Measurements from ENCODE around the gene MAP2K3. TPM values are rescaled to one million over a fixed set of nuclear protein-coding genes. Genes with fewer than 3 reads are reported as not detected.

MAP2K3 gene
- total RNA-seq, 1 donor from 2014 or later, result 36.2 TPM

DNA sequence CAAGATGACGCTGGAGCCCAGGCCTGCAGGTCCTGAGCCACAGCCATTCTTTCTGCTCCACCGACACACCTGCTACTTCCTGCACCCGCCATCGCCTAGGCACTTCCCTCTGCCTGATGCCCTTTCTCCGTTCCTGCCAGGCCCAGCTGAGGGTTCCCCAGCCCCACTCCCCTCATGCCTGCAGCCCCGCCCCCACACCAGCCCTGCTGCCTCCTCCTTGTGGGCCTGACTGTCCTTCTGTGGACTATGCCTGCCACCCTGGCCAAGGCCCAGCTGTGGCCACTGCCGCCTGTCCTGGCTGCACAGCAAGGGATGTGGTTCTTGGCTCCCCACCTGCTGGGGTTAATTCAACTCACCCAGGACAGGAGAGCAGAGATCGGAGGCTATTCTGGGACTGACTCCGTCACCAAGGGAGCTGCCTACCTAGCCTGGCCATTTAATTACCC lies 38.8 kb upstream of the MAP2K3 start:
- Mint-ChIP-seq H3K36me3 (ENCODE audit: unreplicated experiment) (no peaks in the 10 kb centered on the region), H3K4me3 (ENCODE audit: unreplicated experiment) (no peak overlapping the region), H3K9me3 (ENCODE audit: unreplicated experiment) (no peaks in the 10 kb centered on the region), H3K4me1 (ENCODE audit: unreplicated experiment) (peaks cover 16% of the 10 kb centered on the region), H3K27ac (ENCODE audit: unreplicated experiment) (no peak overlapping the region), H3K27me3 (ENCODE audit: unreplicated experiment) (no peaks in the 10 kb centered on the region)
- TF ChIP-seq, protein P1, sequence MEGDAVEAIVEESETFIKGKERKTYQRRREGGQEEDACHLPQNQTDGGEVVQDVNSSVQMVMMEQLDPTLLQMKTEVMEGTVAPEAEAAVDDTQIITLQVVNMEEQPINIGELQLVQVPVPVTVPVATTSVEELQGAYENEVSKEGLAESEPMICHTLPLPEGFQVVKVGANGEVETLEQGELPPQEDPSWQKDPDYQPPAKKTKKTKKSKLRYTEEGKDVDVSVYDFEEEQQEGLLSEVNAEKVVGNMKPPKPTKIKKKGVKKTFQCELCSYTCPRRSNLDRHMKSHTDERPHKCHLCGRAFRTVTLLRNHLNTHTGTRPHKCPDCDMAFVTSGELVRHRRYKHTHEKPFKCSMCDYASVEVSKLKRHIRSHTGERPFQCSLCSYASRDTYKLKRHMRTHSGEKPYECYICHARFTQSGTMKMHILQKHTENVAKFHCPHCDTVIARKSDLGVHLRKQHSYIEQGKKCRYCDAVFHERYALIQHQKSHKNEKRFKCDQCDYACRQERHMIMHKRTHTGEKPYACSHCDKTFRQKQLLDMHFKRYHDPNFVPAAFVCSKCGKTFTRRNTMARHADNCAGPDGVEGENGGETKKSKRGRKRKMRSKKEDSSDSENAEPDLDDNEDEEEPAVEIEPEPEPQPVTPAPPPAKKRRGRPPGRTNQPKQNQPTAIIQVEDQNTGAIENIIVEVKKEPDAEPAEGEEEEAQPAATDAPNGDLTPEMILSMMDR (IDR thresholded peaks at IDR 0.05), result no peak
- DNase-seq (ENCODE audit: extremely low spot score, unreplicated experiment), result no peak

- no peak for DNase-seq (ENCODE audit: extremely low spot score, unreplicated experiment)
- Mint-ChIP-seq H3K27ac (ENCODE audit: unreplicated experiment) (no peak overlapping the region), H3K9me3 (ENCODE audit: unreplicated experiment) (no peaks in the 10 kb centered on the region), H3K4me3 (ENCODE audit: unreplicated experiment) (no peak overlapping the region), H3K36me3 (ENCODE audit: unreplicated experiment) (no peaks in the 10 kb centered on the region), H3K4me1 (ENCODE audit: unreplicated experiment) (peaks cover 23% of the 10 kb centered on the region), H3K27me3 (ENCODE audit: unreplicated experiment) (no peaks in the 10 kb centered on the region)
- TF ChIP-seq, protein P1 (IDR thresholded peaks at IDR 0.05), result no peak
Measured at GRCh38 chr17:21246698-21247097, 37.8 kb upstream of the MAP2K3 start.

DNA sequence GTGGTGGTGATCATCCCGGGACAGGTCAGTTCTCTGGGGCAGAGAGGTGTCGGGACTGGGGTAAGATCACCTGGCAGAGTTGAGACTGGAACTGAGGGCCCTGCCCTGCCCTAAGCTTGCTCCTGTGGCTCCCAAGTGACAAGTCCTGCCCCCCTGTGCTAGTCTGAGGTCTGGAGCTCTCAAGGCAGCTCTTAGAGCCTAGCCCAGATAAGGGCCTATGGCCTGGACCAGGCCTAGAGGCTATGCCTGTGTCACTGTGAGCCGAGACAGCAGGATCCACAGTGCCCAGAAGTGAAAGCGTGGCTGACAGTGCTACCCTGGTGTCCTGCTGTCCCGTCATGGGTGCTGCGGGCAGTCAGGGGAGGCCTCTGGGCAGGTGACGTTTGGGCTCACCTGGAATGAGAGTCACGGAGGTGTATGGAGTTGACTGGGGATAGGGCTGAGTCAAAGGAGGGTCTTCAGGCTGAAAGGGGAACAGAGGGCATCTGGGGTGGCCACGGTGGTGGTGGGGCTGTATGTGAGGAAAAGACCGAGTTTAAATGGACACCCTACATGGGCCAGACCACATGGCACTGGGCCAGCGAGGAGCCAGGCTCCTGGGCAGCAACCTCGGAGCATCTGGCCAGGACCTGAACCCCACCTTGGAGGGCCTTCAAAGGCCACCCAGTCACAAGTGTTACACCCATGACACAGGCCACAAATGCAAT lies 36.8 kb upstream of the MAP2K3 start:
- Mint-ChIP-seq H3K4me1 (ENCODE audit: unreplicated experiment) (peaks cover 26% of the 10 kb centered on the region), H3K9me3 (ENCODE audit: unreplicated experiment) (no peaks in the 10 kb centered on the region), H3K27ac (ENCODE audit: unreplicated experiment) (no peak overlapping the region), H3K36me3 (ENCODE audit: unreplicated experiment) (no peaks in the 10 kb centered on the region), H3K27me3 (ENCODE audit: unreplicated experiment) (no peaks in the 10 kb centered on the region), H3K4me3 (ENCODE audit: unreplicated experiment) (no peak overlapping the region)
- no peak for DNase-seq (ENCODE audit: extremely low spot score, unreplicated experiment)
- TF ChIP-seq, protein P1 (IDR thresholded peaks at IDR 0.05), result no peak

DNA sequence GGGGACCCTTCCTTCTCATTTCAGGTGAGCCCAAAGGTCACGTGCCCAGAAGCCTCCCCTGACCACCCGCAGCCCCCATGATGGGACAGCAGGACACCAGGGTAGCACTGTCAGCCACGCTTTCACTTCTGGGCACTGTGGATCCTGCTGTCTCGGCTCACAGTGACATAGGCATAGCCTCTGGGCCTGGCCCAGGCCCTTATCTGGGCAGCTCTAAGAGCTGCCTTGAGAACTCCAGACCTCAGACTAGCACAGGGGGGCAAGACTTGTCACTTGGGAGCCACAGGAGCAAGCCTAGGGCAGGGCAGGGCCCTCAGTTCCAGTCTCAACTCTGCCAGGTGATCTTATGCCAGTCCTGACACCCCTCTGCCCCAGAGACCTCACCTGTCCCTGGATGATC lies 36.0 kb upstream of the MAP2K3 start:
- H3K36me3 Mint-ChIP-seq (ENCODE audit: unreplicated experiment), result no peaks in the 10 kb centered on the region
- peaks cover 28% of the 10 kb centered on the region for H3K4me1 Mint-ChIP-seq (ENCODE audit: unreplicated experiment)
- TF ChIP-seq, protein P1 (IDR thresholded peaks at IDR 0.05), result no peak
- no peaks in the 10 kb centered on the region for H3K9me3 Mint-ChIP-seq (ENCODE audit: unreplicated experiment)
- H3K27ac Mint-ChIP-seq (ENCODE audit: unreplicated experiment), result no peak overlapping the region
- DNase-seq (ENCODE audit: extremely low spot score, unreplicated experiment), result no peak
- H3K4me3 Mint-ChIP-seq (ENCODE audit: unreplicated experiment), result no peak overlapping the region
- H3K27me3 Mint-ChIP-seq (ENCODE audit: unreplicated experiment), result no peaks in the 10 kb centered on the region

DNA sequence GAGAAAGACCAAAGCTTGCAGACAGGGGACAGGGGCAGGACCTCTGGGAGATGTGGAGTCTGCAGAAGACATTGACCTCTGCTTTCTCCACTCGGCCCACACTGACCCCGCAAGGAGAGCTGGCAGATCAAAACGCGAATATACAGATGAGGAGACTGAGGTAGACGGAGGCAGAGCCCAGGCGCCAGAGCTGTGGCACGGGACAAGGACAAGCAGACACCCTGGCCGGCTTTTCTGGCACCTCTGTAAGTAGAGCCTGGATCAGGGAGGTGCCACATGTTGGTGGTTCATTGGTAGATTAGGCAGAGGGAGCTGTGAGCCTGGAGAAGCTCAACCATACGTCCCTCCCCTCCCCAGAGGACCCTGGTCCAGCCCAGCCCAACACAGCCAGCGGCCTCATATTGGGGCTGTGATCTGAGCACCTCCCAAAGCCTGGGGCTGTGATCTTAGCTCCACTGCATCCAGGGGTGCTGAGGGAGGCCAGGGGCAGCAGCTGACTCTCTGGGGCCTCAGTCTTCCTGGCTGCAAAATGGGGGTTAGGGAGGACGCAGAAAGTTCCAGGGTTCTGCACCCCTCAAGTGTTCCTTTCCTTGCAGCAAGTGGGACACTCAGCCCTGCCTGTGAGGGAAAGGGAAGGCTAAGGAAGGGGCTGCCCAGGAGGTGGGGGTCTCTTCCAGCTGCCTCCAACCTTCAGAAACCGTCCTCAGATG lies 35.3 kb upstream of the MAP2K3 start:
- Mint-ChIP-seq H3K4me3 (ENCODE audit: unreplicated experiment) (no peak overlapping the region), H3K4me1 (ENCODE audit: unreplicated experiment) (peaks cover 30% of the 10 kb centered on the region), H3K36me3 (ENCODE audit: unreplicated experiment) (no peaks in the 10 kb centered on the region), H3K9me3 (ENCODE audit: unreplicated experiment) (no peaks in the 10 kb centered on the region), H3K27ac (ENCODE audit: unreplicated experiment) (no peak overlapping the region), H3K27me3 (ENCODE audit: unreplicated experiment) (no peaks in the 10 kb centered on the region)
- no peak for DNase-seq (ENCODE audit: extremely low spot score, unreplicated experiment)
- TF ChIP-seq, protein P1 (IDR thresholded peaks at IDR 0.05), result no peak

All from osteocyte (in vitro differentiated cells).